HG03457 (cell line): Measurements from ENCODE around the gene FLNC.

Source experiments
- ATAC-seq: cut with Tn5 transposase; IDR thresholded peaks from one replicate; pipeline ENCODE4 v1.9.1; 2021; ENCODE audit warnings: moderate number of reproducible peaks; ENCODE audit not compliant: unreplicated experiment

FLNC gene

GRCh38 chr7:128891110-128891941, 61.1 kb downstream of the FLNC start:
- no peak for ATAC-seq

- no peak for ATAC-seq
These were observed 61.7 kb downstream of the FLNC start for GRCh38 chr7:128891942-128892269.

GRCh38 chr7:128892521-128893250, 62.5 kb downstream of the FLNC start:
- ATAC-seq = no peak

GRCh38 chr7:128893251-128894100, 63.3 kb downstream of the FLNC start:
- no peak for ATAC-seq

GRCh38 chr7:128894101-128894440, 63.9 kb downstream of the FLNC start:
- no peak for ATAC-seq

- ATAC-seq = no peak
These were observed 65.1 kb downstream of the FLNC start for GRCh38 chr7:128895320-128895719.

GRCh38 chr7:128899392-128899791, 69.2 kb downstream of the FLNC start:
- ATAC-seq = no peak

GRCh38 chr7:128900237-128900636, 70.0 kb downstream of the FLNC start:
- no peak for ATAC-seq

- no peak for ATAC-seq
These were observed 72.8 kb downstream of the FLNC start for GRCh38 chr7:128902761-128903585.

GRCh38 chr7:128903621-128904361, 73.6 kb downstream of the FLNC start:
- no peak for ATAC-seq

- ATAC-seq = no peak
These were observed 74.4 kb downstream of the FLNC start for GRCh38 chr7:128904381-128905197.

GRCh38 chr7:128906001-128906765, 76.0 kb downstream of the FLNC start:
- no peak for ATAC-seq

GRCh38 chr7:128906766-128907559, 76.8 kb downstream of the FLNC start:
- ATAC-seq = no peak
